K562 (cell line): Measurements from ENCODE around the gene BRF1. TPM values are rescaled to one million over a fixed set of nuclear protein-coding genes. Genes with fewer than 3 reads are reported as not detected.

Experiments used
- CBX8 ChIP-seq: fragments of 200-600 bp; sonication (generic); IDR thresholded peaks from 2 replicates; pipeline ENCODE4 v1.6.1; 2012; ENCODE audit warnings: borderline replicate concordance, mixed run types, low read depth, mild to moderate bottlenecking, moderate library complexity, mixed read lengths, low read length, control low read depth, inconsistent platforms; ENCODE audit not compliant: poor library complexity, severe bottlenecking; ENCODE audit errors: extremely low read depth
- HDGF ChIP-seq: fragments of 450-650 bp; IDR thresholded peaks from 2 replicates; pipeline ENCODE4 v1.6.1; 2016
- HNRNPH1 ChIP-seq: fragments of 200-400 bp; formaldehyde crosslinking; optimal IDR thresholded peaks from 2 replicates; pipeline ENCODE3; 2017; ENCODE audit warnings: low read depth, mild to moderate bottlenecking, low read length, moderate library complexity
- MTA3 ChIP-seq: fragments of 450-650 bp; formaldehyde crosslinking; IDR thresholded peaks from 2 replicates; pipeline ENCODE4 v1.6.1; 2017; ENCODE audit warnings: mild to moderate bottlenecking, borderline replicate concordance
- NFIC ChIP-seq: fragments of 450-650 bp; IDR thresholded peaks from 2 replicates; pipeline ENCODE4 v1.6.1; 2017; ENCODE audit warnings: mild to moderate bottlenecking, inconsistent platforms
- NR4A1 ChIP-seq, 2 experiments: fragments of 250-450 bp in 1 of 2; fragments of 450-650 bp in 1 of 2; sonication (Bioruptor Pico) in 1 of 2; IDR thresholded peaks; 2 replicates each; pipeline versions ENCODE4 v1.4.0 to v1.6.1; 2016 to 2020; ENCODE audit warnings: mild to moderate bottlenecking in 2 of 2, missing compliant biosample characterization in 1 of 2, missing genetic modification characterization in 1 of 2, moderate library complexity in 1 of 2
- STAT5B ChIP-seq: fragments of 250-450 bp; sonication (Bioruptor Pico); IDR thresholded peaks from 2 replicates; pipeline ENCODE4 v1.8.0; 2021; ENCODE audit warnings: mild to moderate bottlenecking, inconsistent platforms
- TEAD1 ChIP-seq, 2 experiments: fragments of 450-650 bp in 1 of 2; sonication (generic) in 1 of 2; formaldehyde crosslinking; IDR thresholded peaks; 2 replicates each; pipeline versions ENCODE4 v1.4.0 to v1.8.0; 2020 to 2022; ENCODE audit warnings: mild to moderate bottlenecking in 2 of 2, missing genetic modification reagents in 1 of 2
- ZNF217 ChIP-seq: sonication (generic); formaldehyde crosslinking; IDR thresholded peaks from 2 replicates; pipeline ENCODE4 v1.8.0; 2022; ENCODE audit warnings: mild to moderate bottlenecking, missing genetic modification reagents
- ZNF239 ChIP-seq: fragments of 250-450 bp; sonication (Bioruptor Pico); IDR thresholded peaks from 2 replicates; pipeline ENCODE4 v1.4.0; 2020; ENCODE audit warnings: mild to moderate bottlenecking
- ZNF263 ChIP-seq: sonication (generic); formaldehyde crosslinking; IDR thresholded peaks from 2 replicates; pipeline ENCODE4 v1.8.0; 2022; ENCODE audit warnings: mild to moderate bottlenecking, missing genetic modification reagents, borderline replicate concordance
- ZNF347 ChIP-seq: fragments of 450-650 bp; formaldehyde crosslinking; IDR thresholded peaks from 2 replicates; pipeline ENCODE4 v1.4.0; 2020; ENCODE audit warnings: low read depth, mild to moderate bottlenecking, moderate library complexity
- ZNF354B ChIP-seq: fragments of 250-450 bp; sonication (Bioruptor Pico); IDR thresholded peaks from 2 replicates; pipeline ENCODE4 v1.4.0; 2020
- ZNF384 ChIP-seq: IDR thresholded peaks from 2 replicates; pipeline ENCODE4 v1.6.1; 2012; ENCODE audit warnings: low read depth, low read length, improper control_type of control experiment
- ZNF764 ChIP-seq: fragments of 250-450 bp; sonication (Bioruptor Pico); IDR thresholded peaks from 2 replicates; pipeline ENCODE4 v1.4.0; 2020; ENCODE audit warnings: low read depth, mild to moderate bottlenecking, moderate library complexity
- polyA plus RNA-seq, 8 experiments: library from polyadenylated mRNA; depleted of rRNA in 4 of 8; stranded (reverse) in 5 of 8; unstranded in 3 of 8; fragments of >200 nt; fragmentation: Nextera tagmentation in 2 of 8; fragmentation: Illumina TruSeq in 1 of 8; extraction: Ambion mirVana in 2 of 8; extraction: Trizol in 1 of 8; gene quantifications; 2 replicates each; pipeline versions ENCODE4 v1.2.1 to v1.2.3, GENCODE V29; 2011 to 2014; ENCODE audit warnings: inconsistent platforms in 1 of 8, missing spikeins in 1 of 8
- total RNA-seq, 7 experiments: library from RNA; depleted of rRNA in 6 of 7; stranded (reverse); fragments of >200 nt in 6 of 7; fragmentation: Illumina TruSeq in 2 of 7; extraction: Trizol in 2 of 7; gene quantifications; 2 replicates each; pipeline versions ENCODE4 v1.2.1 to v1.2.3, GENCODE V29; 2011 to 2021; ENCODE audit warnings: low replicate concordance in 1 of 7
- TF ChIP-seq, protein P1 (sequence below): sonication (generic); formaldehyde crosslinking; IDR thresholded peaks from 2 replicates; pipeline ENCODE4 v1.8.0; 2023; ENCODE audit warnings: mild to moderate bottlenecking, missing genetic modification reagents
- TF ChIP-seq, protein P2 (sequence below): fragments of 250-450 bp; sonication (Bioruptor Pico); IDR thresholded peaks from 2 replicates; pipeline ENCODE4 v1.6.1; 2021; ENCODE audit warnings: mild to moderate bottlenecking

The BRF1 gene
- total and polyA plus RNA-seq, 9 of the 15 experiments (the other 6 are each of a cell fraction or from before 2014, with no cell fraction given), result 0.14 to 24.6 (median 8.2) TPM

DNA sequence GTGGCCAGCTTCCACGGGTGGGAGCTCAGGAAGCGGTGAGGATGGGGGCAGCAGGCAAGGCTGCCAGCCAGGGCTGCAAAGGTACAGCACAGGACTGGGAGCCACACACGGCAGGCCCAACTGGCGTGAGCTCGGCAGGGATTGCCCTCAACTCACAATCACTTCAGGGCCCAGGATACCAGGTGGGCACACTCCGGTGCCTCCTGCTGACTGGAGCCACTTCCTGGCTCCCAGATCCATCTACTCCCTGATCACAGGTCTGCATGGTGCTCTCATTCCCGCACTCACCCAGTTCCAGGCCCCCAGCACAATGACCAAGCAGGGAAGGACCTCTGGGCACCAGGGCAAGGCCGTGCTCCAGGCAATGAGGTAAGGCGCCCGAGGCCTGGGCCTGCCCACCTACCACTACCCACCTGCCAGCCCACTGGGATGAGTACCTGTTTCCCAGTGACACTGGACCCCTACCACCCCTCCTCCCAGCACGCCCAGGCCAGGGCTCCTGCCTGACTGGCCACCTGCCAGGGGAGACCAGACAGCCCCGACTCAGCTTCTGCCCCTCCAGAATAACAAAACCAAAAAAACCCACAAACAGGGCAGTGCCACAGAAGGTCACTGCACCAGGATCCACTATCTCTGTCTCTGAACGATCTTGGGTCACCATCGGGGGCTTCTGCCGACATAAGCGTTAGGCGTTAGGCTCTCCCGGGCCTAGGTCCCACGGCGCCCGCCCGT is 134.1 kb downstream of the BRF1 start (continued):
- TF ChIP-seq, protein P1, sequence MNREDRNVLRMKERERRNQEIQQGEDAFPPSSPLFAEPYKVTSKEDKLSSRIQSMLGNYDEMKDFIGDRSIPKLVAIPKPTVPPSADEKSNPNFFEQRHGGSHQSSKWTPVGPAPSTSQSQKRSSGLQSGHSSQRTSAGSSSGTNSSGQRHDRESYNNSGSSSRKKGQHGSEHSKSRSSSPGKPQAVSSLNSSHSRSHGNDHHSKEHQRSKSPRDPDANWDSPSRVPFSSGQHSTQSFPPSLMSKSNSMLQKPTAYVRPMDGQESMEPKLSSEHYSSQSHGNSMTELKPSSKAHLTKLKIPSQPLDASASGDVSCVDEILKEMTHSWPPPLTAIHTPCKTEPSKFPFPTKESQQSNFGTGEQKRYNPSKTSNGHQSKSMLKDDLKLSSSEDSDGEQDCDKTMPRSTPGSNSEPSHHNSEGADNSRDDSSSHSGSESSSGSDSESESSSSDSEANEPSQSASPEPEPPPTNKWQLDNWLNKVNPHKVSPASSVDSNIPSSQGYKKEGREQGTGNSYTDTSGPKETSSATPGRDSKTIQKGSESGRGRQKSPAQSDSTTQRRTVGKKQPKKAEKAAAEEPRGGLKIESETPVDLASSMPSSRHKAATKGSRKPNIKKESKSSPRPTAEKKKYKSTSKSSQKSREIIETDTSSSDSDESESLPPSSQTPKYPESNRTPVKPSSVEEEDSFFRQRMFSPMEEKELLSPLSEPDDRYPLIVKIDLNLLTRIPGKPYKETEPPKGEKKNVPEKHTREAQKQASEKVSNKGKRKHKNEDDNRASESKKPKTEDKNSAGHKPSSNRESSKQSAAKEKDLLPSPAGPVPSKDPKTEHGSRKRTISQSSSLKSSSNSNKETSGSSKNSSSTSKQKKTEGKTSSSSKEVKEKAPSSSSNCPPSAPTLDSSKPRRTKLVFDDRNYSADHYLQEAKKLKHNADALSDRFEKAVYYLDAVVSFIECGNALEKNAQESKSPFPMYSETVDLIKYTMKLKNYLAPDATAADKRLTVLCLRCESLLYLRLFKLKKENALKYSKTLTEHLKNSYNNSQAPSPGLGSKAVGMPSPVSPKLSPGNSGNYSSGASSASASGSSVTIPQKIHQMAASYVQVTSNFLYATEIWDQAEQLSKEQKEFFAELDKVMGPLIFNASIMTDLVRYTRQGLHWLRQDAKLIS, result no peak
- TF ChIP-seq HDGF, result 0 out of 2 replicates have a peak, but pooled peaks have one; percentile 20
- no peak for TF ChIP-seq CBX8
- TF ChIP-seq, protein P2, sequence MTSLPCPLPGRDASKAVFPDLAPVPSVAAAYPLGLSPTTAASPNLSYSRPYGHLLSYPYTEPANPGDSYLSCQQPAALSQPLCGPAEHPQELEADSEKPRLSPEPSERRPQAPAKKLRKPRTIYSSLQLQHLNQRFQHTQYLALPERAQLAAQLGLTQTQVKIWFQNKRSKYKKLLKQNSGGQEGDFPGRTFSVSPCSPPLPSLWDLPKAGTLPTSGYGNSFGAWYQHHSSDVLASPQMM (CRISPR knock-in tag), result no peak
- TF ChIP-seq ZNF263, result 0 out of 2 replicates have a peak, but pooled peaks have one; percentile 20
- no peak for TF ChIP-seq TEAD1 (CRISPR knock-in tag; IDR thresholded peaks at IDR 0.05)
- TF ChIP-seq HNRNPH1, result no peak
- TF ChIP-seq ZNF354B (CRISPR knock-in tag), result no peak
- TF ChIP-seq STAT5B, result no peak
- TF ChIP-seq ZNF764, result no peak
- TF ChIP-seq ZNF347 (CRISPR knock-in tag), result no peak
- no peak for TF ChIP-seq ZNF239 (CRISPR knock-in tag)
- TF ChIP-seq NFIC, result peak; percentile 75
- TF ChIP-seq ZNF217 (CRISPR knock-in tag), result no peak
- no peak for TF ChIP-seq MTA3
- no peak for TF ChIP-seq NR4A1 (CRISPR knock-in tag; IDR thresholded peaks at IDR 0.05)
- TF ChIP-seq NR4A1 (tag; IDR thresholded peaks at IDR 0.05), result no peak
- TF ChIP-seq ZNF384, result no peak
